HepG2 (cell line): ENCODE measurements around the gene EEFSEC. TPM values are rescaled to one million over a fixed set of nuclear protein-coding genes. Genes with fewer than 3 reads are reported as not detected.

Experiments used
- ATAC-seq: fragments of 200-7000 bp; cut with Tn5 transposase; 3 replicates; pipeline ENCODE4 v1.9.1; 2020; ENCODE audit warnings: mild to moderate bottlenecking, moderate library complexity
- BruUV-seq: library from RNA; stranded (reverse); fragments of 400-500 nt; replicated peaks from 2 replicates; lab custom pipeline; 2021; lab: Mats Ljungman, UMichigan
- CTCF ChIA-PET: fragments of 300-600 bp; formaldehyde crosslinking; extraction: SDS; loops from one replicate; lab custom pipeline; 2021; ENCODE audit warnings: low total read pairs, inconsistent platforms, low intra/inter-chr PET ratio; lab: Yijun Ruan, JAX
- POLR2A ChIA-PET: fragments of 350-600 bp; sonication (Branson Sonifier 250); formaldehyde crosslinking; loops from one replicate; lab custom pipeline; 2020; ENCODE audit warnings: antibody characterized with exemption, inconsistent platforms; lab: Yijun Ruan, JAX
- DNase-seq: peaks from one replicate; pipeline ENCODE4 v3.0.0-alpha.2; 2015; ENCODE audit warnings: low spot score
- FAIRE-seq: peaks from 3 replicates; lab custom pipeline; 2011; peaks lifted over from hg19 to GRCh38; lab: Jason Lieb, UNC
- H2AFZ ChIP-seq: one replicate; pipeline ENCODE4 v1.6.1; 2011; ENCODE audit warnings: low read length, inconsistent platforms
- H3K27ac ChIP-seq: fragments of 300-600 bp; 3 replicates; pipeline ENCODE4 v1.8.0; 2011; ENCODE audit warnings: mixed run types, mild to moderate bottlenecking, mixed read lengths, low read length, inconsistent platforms; ENCODE audit not compliant: insufficient read depth; ENCODE audit errors: extremely low read length
- H3K27me3 ChIP-seq, 2 experiments: fragments of 200-600 bp in 1 of 2; 2 replicates in 1 of 2; 3 replicates in 1 of 2; pipeline versions ENCODE4 v1.6.0 to v1.8.0; 2011; ENCODE audit warnings: low read length in 2 of 2, mild to moderate bottlenecking in 2 of 2, moderate library complexity in 2 of 2, inconsistent platforms in 1 of 2; ENCODE audit not compliant: insufficient read depth in 2 of 2, control insufficient read depth in 1 of 2
- H3K36me3 ChIP-seq, 2 experiments: fragments of 200-600 bp in 1 of 2; replicated peaks in 1 of 2; 2 replicates in 1 of 2; 3 replicates in 1 of 2; pipeline versions ENCODE4 v1.5.1 to v1.8.0; 2011; ENCODE audit warnings: low read length in 2 of 2, inconsistent platforms in 1 of 2; ENCODE audit not compliant: insufficient read depth in 2 of 2, control insufficient read depth in 1 of 2
- H3K4me1 ChIP-seq: 2 replicates; pipeline ENCODE4 v1.5.1; 2012; ENCODE audit warnings: low read length, inconsistent platforms; ENCODE audit not compliant: insufficient read depth
- H3K4me2 ChIP-seq: 2 replicates; pipeline ENCODE4 v1.6.0; 2011; ENCODE audit warnings: low read depth, low read length, inconsistent platforms
- H3K4me3 ChIP-seq, 3 experiments: fragments of 200-600 bp in 1 of 3; sonication (generic), shearing (Covaris generic) in 1 of 3; replicated peaks in 1 of 3; 2 replicates each; pipeline ENCODE4 v1.5.1; 2011 to 2016; ENCODE audit warnings: low read length in 3 of 3, inconsistent platforms in 2 of 3, low read depth in 2 of 3, mild to moderate bottlenecking in 2 of 3, control low read depth in 1 of 3, mixed read lengths in 1 of 3; ENCODE audit not compliant: insufficient read depth in 1 of 3
- H3K79me2 ChIP-seq: one replicate; pipeline ENCODE4 v1.6.1; 2011; ENCODE audit warnings: low read length, inconsistent platforms; ENCODE audit not compliant: insufficient read depth
- H3K9ac ChIP-seq: 2 replicates; pipeline ENCODE4 v1.6.0; 2011; ENCODE audit warnings: mild to moderate bottlenecking, low read depth, low read length, inconsistent platforms; ENCODE audit not compliant: insufficient read depth
- H3K9me3 ChIP-seq: 2 replicates; pipeline ENCODE4 v1.5.1; 2012; ENCODE audit warnings: mild to moderate bottlenecking, low read length
- H4K20me1 ChIP-seq: 2 replicates; pipeline ENCODE4 v1.6.0; 2011; ENCODE audit warnings: inconsistent platforms, mild to moderate bottlenecking, low read length, moderate library complexity; ENCODE audit not compliant: insufficient read depth
- AGO2 ChIP-seq: fragments of 200-400 bp; formaldehyde crosslinking; optimal IDR thresholded peaks from 2 replicates; pipeline ENCODE3; 2017; ENCODE audit warnings: mild to moderate bottlenecking, low read depth, low read length, moderate library complexity
- MEIS1 ChIP-seq: sonication (generic); formaldehyde crosslinking; IDR thresholded peaks from 2 replicates; pipeline ENCODE4 v1.9.0; 2021; ENCODE audit warnings: mild to moderate bottlenecking, missing genetic modification reagents, moderate library complexity, borderline replicate concordance
- WGBS: methylation state at CpG from one replicate; pipeline ENCODE4 v1.1.6; 2017; ENCODE audit warnings: low lambda C conversion rate; 5-methylcytosine and 5-hydroxymethylcytosine counted together
- in situ Hi-C: cut with HindIII; loops from 2 replicates; pipeline ENCODE4 v1.10.0; 2017; ENCODE audit warnings: low pct_unique_long_range_greater_than_20kb; ENCODE audit not compliant: extremely low pct_ligation_motif_present
- intact Hi-C: fragments of 100-400 bp; cut with micrococcal nuclease; formaldehyde crosslinking; loops from one replicate; pipeline ENCODE4 v1.10.0; 2022; ENCODE audit not compliant: unreplicated experiment
- polyA plus RNA-seq, 8 experiments: library from polyadenylated mRNA; depleted of rRNA in 3 of 8; stranded (reverse) in 7 of 8; unstranded in 1 of 8; fragments of >200 nt; fragmentation: Illumina TruSeq in 4 of 8; extraction: Trizol in 4 of 8; gene quantifications; 2 replicates each; pipeline versions ENCODE4 v1.2.1 to v1.2.3, GENCODE V29; 2011 to 2016; ENCODE audit warnings: low read depth in 4 of 8, missing spikeins in 1 of 8, mixed read lengths in 1 of 8; ENCODE audit not compliant: insufficient read depth in 1 of 8
- total RNA-seq, 5 experiments: library from RNA; depleted of rRNA; stranded (reverse); fragments of >200 nt; fragmentation: Illumina TruSeq; extraction: Trizol; gene quantifications; 2 replicates each; pipeline ENCODE4 v1.2.3, GENCODE V29; 2016; ENCODE audit warnings: low read depth in 1 of 5
- TF ChIP-seq, protein P1 (sequence below): IDR thresholded peaks from 2 replicates; pipeline ENCODE4 v1.6.1; 2018; ENCODE audit warnings: missing genetic modification reagents, mild to moderate bottlenecking, missing compliant biosample characterization
- TF ChIP-seq, protein P2 (sequence below): sonication (generic); formaldehyde crosslinking; IDR thresholded peaks from 2 replicates; pipeline ENCODE4 v1.4.0; 2020; ENCODE audit warnings: missing genetic modification reagents

The EEFSEC gene
- total and polyA plus RNA-seq, 2 of the 13 experiments (the other 11 are each of a cell fraction or from before 2014, with no cell fraction given), result 6.4 to 24.2 TPM

DNA sequence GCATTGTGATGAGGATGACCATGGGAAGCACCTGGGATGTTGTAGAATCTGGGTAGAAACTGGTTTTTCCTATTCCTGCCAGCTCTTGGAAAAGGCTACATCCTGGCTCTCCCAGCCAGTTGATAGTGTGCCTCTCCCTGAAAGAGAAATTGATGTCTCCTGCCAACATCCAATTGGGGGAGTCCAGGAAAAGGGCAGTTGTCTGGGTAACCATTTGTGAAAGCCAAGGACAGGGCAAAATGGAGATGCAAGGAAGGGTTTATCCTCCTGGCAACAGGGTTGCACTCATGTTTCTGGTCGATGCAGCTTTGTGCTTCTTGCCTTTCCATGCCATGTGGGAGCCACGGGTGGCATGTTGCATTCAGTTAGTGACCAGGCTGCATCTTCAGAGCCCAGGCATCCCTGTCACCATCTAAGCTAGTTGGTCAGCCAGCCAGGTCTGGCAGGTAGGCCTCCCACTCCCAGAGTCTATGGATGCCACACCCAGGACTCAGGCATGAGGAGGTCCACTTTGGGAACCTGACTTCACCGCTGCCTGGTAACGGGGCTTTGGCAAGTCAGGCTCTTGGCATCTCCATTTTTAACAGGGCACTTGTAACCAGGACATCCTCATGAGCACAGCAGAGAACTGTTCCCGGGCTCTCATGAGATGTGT lies 159.9 kb downstream of the EEFSEC start:
- Histone ChIP-seq H3K4me1 (0 out of 2 replicates have a peak, but pooled peaks cover 6% of the 10 kb centered on the region), H3K4me2 (no peak overlapping the region), H3K27me3 (no peaks in the 10 kb centered on the region), H3K36me3 (peaks cover 9 to 12% of the 10 kb centered on the region in 2 experiments; a peak in 4 of 5 replicates), H4K20me1 (peaks cover 5% of the 10 kb centered on the region; the same call in 1 of the 2 replicates), H3K79me2 (no peaks in the 10 kb centered on the region), H3K4me3 (no peak overlapping the region), H3K27ac (no peak overlapping the region), H2AFZ (no peak overlapping the region), H3K9me3 (no peaks in the 10 kb centered on the region), H3K9ac (no peak overlapping the region)
- ChIA-PET CTCF (no interaction called here), POLR2A (no interaction called here)
- ATAC-seq (no peak), DNase-seq (no peak), FAIRE-seq (no peak)
- TF ChIP-seq, protein P1, sequence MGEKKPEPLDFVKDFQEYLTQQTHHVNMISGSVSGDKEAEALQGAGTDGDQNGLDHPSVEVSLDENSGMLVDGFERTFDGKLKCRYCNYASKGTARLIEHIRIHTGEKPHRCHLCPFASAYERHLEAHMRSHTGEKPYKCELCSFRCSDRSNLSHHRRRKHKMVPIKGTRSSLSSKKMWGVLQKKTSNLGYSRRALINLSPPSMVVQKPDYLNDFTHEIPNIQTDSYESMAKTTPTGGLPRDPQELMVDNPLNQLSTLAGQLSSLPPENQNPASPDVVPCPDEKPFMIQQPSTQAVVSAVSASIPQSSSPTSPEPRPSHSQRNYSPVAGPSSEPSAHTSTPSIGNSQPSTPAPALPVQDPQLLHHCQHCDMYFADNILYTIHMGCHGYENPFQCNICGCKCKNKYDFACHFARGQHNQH (CRISPR knock-in tag), result no peak
- no peak for TF ChIP-seq AGO2
- TF ChIP-seq MEIS1 (CRISPR knock-in tag), result no peak
- TF ChIP-seq, protein P2, sequence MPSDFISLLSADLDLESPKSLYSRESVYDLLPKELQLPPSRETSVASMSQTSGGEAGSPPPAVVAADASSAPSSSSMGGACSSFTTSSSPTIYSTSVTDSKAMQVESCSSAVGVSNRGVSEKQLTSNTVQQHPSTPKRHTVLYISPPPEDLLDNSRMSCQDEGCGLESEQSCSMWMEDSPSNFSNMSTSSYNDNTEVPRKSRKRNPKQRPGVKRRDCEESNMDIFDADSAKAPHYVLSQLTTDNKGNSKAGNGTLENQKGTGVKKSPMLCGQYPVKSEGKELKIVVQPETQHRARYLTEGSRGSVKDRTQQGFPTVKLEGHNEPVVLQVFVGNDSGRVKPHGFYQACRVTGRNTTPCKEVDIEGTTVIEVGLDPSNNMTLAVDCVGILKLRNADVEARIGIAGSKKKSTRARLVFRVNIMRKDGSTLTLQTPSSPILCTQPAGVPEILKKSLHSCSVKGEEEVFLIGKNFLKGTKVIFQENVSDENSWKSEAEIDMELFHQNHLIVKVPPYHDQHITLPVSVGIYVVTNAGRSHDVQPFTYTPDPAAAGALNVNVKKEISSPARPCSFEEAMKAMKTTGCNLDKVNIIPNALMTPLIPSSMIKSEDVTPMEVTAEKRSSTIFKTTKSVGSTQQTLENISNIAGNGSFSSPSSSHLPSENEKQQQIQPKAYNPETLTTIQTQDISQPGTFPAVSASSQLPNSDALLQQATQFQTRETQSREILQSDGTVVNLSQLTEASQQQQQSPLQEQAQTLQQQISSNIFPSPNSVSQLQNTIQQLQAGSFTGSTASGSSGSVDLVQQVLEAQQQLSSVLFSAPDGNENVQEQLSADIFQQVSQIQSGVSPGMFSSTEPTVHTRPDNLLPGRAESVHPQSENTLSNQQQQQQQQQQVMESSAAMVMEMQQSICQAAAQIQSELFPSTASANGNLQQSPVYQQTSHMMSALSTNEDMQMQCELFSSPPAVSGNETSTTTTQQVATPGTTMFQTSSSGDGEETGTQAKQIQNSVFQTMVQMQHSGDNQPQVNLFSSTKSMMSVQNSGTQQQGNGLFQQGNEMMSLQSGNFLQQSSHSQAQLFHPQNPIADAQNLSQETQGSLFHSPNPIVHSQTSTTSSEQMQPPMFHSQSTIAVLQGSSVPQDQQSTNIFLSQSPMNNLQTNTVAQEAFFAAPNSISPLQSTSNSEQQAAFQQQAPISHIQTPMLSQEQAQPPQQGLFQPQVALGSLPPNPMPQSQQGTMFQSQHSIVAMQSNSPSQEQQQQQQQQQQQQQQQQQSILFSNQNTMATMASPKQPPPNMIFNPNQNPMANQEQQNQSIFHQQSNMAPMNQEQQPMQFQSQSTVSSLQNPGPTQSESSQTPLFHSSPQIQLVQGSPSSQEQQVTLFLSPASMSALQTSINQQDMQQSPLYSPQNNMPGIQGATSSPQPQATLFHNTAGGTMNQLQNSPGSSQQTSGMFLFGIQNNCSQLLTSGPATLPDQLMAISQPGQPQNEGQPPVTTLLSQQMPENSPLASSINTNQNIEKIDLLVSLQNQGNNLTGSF (CRISPR knock-in tag), result no peak
- no TSS peak for BruUV-seq
- intact Hi-C loops (no loop called here), in situ Hi-C loops (no loop called here)
- 100% methylated on average over 3 of the region's 5 CpGs for WGBS
